Left forelimb (tissue), 1 donor: ENCODE results near the gene METTL16.

Source experiments
- DNase-seq: peaks from one replicate; pipeline ENCODE4 v3.0.0-alpha.2; 2018; ENCODE audit warnings: low spot score

METTL16 gene

GRCh38 chr17:2395258-2396181, 116.2 kb downstream of the METTL16 start:
- no peak for DNase-seq

- no peak for DNase-seq
Observed at GRCh38 chr17:2394775-2395201, 116.9 kb downstream of the METTL16 start.

DNA sequence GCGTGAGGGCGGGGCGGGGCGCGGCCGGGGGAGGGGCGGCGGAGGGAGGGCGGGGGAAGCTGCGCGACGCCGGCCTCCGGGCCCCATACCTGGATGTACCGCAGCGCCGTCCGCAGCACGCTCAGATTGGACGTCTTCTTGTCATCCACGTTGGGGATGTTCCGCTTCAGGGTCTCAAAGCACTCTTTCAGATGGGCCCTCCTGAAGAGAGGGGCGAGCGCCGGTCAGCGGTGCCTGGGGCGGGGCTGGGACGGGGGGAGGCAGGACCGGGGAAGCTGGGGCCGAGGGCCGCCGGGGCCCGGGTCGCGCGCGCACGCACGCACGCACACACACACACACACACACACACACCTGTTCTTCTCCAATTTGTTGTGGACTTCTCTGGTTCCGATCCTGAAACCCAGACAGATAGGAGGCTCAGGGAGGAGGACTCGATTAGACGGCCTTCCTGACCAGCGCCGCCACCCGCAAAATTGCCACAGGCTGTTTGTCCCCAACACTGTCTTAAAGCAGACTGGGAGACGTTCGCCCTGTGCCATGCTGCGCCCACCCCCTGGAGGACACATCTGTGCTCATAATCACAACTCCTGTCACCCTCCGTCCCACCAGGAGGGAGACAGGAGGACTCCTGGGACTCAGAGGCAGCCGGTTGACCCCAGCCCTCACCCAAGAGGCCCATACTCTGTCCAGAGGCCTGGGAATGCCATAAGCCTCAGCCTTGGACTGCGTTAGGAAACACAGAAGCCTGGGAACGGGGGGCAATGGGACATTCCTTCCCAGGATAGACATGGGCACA, 117.5 kb downstream of the METTL16 start:
- no peak for DNase-seq

GRCh38 chr17:2393174-2393953, 118.3 kb downstream of the METTL16 start:
- DNase-seq: peak; percentile 96

- peak; percentile 98 for DNase-seq
Observed at GRCh38 chr17:2392252-2393173, 119.2 kb downstream of the METTL16 start.

DNA sequence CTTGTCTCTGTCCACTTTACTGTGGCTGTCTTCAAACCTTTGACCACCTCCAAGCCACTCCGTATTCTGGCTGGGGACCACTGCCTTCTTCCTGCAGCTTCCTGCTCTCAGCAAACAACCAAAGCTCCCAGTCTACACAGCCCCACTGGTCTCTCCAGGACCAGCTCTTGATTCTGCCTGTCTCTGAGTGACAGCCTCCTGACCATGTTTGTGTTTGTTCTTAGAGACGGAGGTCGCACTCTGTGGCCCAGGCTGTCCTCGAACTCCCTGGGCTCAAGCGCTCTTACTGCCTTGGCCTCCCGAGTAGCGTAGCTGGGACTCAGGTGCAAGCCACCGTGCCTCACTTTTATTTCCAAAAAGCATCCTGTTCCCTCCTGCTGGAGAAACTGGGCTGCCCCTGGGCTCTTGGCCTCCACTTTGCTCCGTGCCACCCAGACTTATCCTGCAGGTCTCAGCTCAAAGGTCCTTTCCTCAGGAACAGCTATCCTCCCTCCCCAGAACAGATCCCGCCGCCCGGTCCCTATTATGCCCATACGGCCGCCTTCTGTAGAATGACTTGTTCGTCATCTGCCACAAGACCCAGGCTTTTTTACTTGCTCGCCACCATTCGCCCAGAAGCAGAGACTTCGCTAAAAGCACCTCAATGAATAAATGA, 120.0 kb downstream of the METTL16 start:
- DNase-seq: no peak

GRCh38 chr17:2390199-2390836, 121.4 kb downstream of the METTL16 start:
- DNase-seq: peak; percentile 82

DNA sequence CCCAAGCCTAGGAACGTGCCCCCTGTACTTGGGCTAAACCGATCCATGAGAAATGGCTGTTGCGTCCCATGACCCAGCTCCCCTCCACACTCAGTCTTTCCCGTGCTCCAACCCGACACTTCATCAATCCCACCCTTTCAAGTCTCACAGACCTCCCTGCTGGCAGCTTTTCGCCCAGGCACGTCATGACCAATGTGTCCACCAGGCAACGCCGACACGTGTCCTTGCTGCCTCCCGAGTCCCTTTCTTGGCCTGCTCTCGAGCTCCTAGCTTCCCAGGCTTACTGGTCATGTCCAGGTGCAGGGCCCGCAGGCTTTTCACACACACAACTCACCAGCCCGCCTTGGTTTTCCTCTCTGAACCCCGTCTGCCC, 123.0 kb downstream of the METTL16 start:
- no peak for DNase-seq

- DNase-seq: no peak
Observed at GRCh38 chr17:2388020-2388682, 123.5 kb downstream of the METTL16 start.

GRCh38 chr17:2387086-2388019, 124.3 kb downstream of the METTL16 start:
- no peak for DNase-seq

DNA sequence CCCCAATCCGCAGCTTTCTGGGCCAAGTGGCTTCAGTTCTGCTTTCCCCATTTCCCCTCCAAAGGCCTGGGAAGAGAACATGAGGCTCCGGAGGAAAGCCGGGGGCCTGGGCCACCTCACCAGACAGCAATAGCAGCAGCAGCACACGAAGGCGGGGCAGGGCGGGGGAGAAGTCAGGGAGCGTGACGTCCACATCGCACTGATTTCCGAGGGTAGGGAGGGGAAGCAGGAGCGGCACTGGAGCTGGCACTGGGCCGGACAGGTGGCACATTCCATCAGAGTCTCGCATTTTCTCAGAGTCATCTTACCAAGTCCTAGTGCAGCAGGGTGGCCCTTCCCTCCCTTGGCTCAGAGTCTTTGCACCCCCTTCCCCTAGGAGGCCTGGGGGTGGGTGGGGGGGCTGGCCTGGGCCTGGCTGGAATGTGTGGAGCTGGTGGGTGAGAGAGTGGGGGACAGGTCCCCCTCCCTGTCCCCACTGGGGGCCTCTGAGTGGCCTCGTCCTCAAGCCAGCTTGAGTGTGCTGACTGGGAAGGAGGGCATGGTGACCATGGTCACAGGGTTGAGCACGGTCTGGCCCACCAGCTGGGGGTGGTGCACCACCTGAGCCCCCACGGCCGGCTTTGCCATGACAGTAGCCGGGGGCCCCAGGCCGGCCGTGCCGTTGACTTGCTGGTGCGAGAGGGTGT, 125.1 kb downstream of the METTL16 start:
- no peak for DNase-seq

GRCh38 chr17:2385240-2386210, 126.2 kb downstream of the METTL16 start:
- DNase-seq: no peak

GRCh38 chr17:2384439-2385127, 127.1 kb downstream of the METTL16 start:
- DNase-seq: no peak

GRCh38 chr17:2383628-2384167, 128.0 kb downstream of the METTL16 start:
- DNase-seq: no peak

DNA sequence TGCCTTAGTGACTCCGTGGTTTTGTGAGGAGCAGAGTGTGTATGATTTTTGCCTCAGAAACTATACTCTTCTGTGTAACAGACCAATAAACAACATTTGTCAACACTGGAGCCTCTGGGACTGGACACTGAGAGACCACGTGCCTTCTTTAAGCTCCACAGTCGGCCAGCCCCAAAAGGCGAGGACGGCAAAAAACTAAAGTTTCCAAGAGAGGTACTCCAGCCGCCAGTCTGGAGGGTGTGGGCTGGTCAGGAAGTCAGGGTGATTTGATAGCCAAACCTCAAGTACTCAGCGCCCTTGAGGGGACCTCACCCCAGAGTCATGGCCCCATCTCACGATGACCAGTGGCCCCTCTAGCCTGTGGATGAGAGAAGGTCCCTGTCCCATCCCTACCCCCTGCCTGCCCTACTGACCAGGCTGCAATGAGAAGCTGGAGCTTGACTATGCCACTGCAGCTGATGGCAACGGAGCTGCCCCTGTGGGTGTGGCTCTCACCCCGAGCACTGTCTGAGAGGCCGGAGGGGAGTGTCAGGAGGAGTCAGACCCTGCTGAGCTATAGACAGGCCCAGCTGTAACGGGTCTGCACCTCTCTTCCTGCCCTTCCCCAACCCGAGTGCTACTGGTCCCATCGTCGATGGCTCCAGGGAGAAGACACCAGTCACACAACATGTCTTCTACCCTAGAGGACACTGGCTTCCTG, 130.6 kb downstream of the METTL16 start:
- DNase-seq: no peak
